A549 (cell line): ENCODE results near the gene SNRPA.

ENCODE experiments used
- CTCF ChIP-seq: fragments of >200 bp; sonication (Bioruptor Twin); formaldehyde crosslinking; IDR thresholded peaks from 3 replicates; pipeline ENCODE4 v1.5.1; 2016
- KDM1A ChIP-seq: fragments of 200-600 bp; sonication (generic); IDR thresholded peaks from 2 replicates; pipeline ENCODE4 v1.6.1; 2016; ENCODE audit warnings: low read depth, mild to moderate bottlenecking
- TP53 ChIP-seq: fragments of 250-450 bp; sonication (Bioruptor Pico); IDR thresholded peaks from 2 replicates; pipeline ENCODE4 v1.5.0; 2021; ENCODE audit warnings: mild to moderate bottlenecking, moderate library complexity

DNA sequence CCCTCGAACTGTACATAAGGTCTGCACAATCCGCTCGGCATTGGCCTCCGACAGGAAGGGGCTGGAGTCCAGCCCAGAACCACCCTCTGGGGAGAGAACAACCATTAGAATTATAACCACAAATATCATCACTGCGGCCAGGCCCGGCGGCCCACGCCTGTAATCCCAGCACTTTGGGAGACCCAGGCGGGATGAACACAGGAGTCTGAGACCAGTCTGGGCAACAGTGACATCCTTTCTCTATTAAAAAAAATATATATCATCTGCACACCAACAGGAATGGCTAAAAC is 45.7 kb upstream of the SNRPA start:
- TF ChIP-seq CTCF (no peak), KDM1A (no peak), TP53 (CRISPR knock-in tag) (no peak)
